ENCODE results near the gene PRKAA1.

The PRKAA1 gene

DNA sequence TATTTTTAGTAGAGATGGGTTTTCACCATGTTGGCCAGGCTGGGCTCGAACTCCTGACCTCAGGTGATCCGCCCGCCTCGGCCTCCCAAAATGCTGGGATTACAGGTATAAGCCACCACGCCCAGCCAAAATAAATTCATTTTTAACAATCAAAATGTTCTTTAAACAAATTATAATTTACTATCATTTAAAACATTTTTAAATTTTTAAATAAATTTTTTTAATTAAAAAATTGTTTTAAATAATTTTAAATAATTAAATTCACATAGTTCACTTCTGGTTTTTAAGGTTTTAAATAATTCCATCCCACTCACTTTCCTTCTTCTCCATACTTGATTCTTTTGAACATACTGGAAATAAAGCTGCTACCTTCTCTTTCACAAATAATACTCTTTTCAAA lies 27.4 kb downstream of the PRKAA1 start:
- TF ChIP-seq, protein P1, sequence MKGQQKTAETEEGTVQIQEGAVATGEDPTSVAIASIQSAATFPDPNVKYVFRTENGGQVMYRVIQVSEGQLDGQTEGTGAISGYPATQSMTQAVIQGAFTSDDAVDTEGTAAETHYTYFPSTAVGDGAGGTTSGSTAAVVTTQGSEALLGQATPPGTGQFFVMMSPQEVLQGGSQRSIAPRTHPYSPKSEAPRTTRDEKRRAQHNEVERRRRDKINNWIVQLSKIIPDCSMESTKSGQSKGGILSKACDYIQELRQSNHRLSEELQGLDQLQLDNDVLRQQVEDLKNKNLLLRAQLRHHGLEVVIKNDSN (IDR thresholded peaks at IDR 0.05): no peak
- TF ChIP-seq REST (IDR thresholded peaks at IDR 0.05; ENCODE audit: low read depth): no peak
- no peak for TF ChIP-seq MAX (IDR thresholded peaks at IDR 0.05)
- no peak for TF ChIP-seq FOXM1 (IDR thresholded peaks at IDR 0.05; ENCODE audit: borderline replicate concordance, low read depth)
- TF ChIP-seq EGR1 (IDR thresholded peaks at IDR 0.05): no peak
- no peak for TF ChIP-seq CEBPB (IDR thresholded peaks at IDR 0.05)
- TF ChIP-seq RAD21 (IDR thresholded peaks at IDR 0.05; ENCODE audit: low read depth): no peak
- TF ChIP-seq CREB1 (IDR thresholded peaks at IDR 0.05; ENCODE audit: low read depth): no peak
- TF ChIP-seq TAF1 (IDR thresholded peaks at IDR 0.05; ENCODE audit: low read depth): no peak
- no peak for TF ChIP-seq EP300 (IDR thresholded peaks at IDR 0.05; ENCODE audit: borderline replicate concordance)
- no peak for TF ChIP-seq ZBTB7A (IDR thresholded peaks at IDR 0.05; ENCODE audit: low read depth)
- no peak for TF ChIP-seq TCF12 (IDR thresholded peaks at IDR 0.05; ENCODE audit: low read depth)
- TF ChIP-seq YY1 (IDR thresholded peaks at IDR 0.05; ENCODE audit: low read depth): no peak
- no peak for TF ChIP-seq TEAD4 (IDR thresholded peaks at IDR 0.05)
- no peak for TF ChIP-seq NFIC (IDR thresholded peaks at IDR 0.05)

DNA sequence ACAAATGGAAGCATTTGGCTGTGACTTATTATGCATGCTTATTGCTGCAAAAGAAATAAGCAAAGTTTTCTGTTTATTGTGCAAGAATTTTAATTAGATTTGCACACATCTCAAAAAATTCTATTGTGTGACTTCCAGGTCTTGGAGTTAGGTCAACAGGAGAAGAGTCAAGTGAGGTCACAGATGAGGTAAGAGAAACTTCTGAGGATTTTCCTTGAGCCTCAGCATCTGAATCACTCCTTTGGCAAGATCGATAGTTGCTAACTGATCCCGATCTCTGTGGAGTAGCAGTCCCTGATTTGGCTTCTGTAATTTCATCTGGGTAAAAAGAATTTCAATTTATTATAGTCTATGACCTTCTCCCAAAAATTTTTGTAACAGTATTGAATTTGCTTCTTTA lies 35.5 kb downstream of the PRKAA1 start:
- TF ChIP-seq YY1 (IDR thresholded peaks at IDR 0.05; ENCODE audit: low read depth) (no peak), ZBTB7A (IDR thresholded peaks at IDR 0.05; ENCODE audit: low read depth) (no peak), RAD21 (IDR thresholded peaks at IDR 0.05; ENCODE audit: low read depth) (no peak), CREB1 (IDR thresholded peaks at IDR 0.05; ENCODE audit: low read depth) (no peak), TCF12 (IDR thresholded peaks at IDR 0.05; ENCODE audit: low read depth) (no peak), REST (IDR thresholded peaks at IDR 0.05; ENCODE audit: low read depth) (no peak), EGR1 (IDR thresholded peaks at IDR 0.05) (no peak), TAF1 (IDR thresholded peaks at IDR 0.05; ENCODE audit: low read depth) (no peak), TEAD4 (IDR thresholded peaks at IDR 0.05) (no peak), EP300 (IDR thresholded peaks at IDR 0.05; ENCODE audit: borderline replicate concordance) (no peak), NFIC (IDR thresholded peaks at IDR 0.05) (no peak), MAX (IDR thresholded peaks at IDR 0.05) (no peak), CEBPB (IDR thresholded peaks at IDR 0.05) (no peak), FOXM1 (IDR thresholded peaks at IDR 0.05; ENCODE audit: borderline replicate concordance, low read depth) (no peak)
- TF ChIP-seq, protein P1 (IDR thresholded peaks at IDR 0.05): no peak

DNA sequence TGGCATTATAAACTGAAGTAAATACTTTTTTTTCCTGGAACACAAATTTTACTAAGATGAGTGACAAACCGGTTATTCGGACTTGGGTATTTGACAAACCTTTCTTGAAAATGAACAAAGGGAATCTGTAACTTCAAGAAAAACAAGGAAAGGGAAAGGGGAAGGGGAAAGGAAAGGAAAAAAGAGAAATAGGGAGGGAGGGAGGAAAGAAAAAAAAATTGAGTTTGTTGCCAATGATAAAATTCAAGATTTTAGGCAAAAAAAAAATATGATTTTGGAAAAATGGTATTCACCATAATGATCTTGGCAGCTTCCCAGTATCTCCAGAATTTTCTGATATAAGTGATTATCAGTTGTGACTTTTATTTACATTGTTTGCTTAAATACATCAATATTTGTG lies 40.8 kb downstream of the PRKAA1 start:
- TF ChIP-seq CEBPB (IDR thresholded peaks at IDR 0.05) (no peak), MAX (IDR thresholded peaks at IDR 0.05) (no peak), CREB1 (IDR thresholded peaks at IDR 0.05; ENCODE audit: low read depth) (no peak), REST (IDR thresholded peaks at IDR 0.05; ENCODE audit: low read depth) (no peak), RAD21 (IDR thresholded peaks at IDR 0.05; ENCODE audit: low read depth) (no peak), EGR1 (IDR thresholded peaks at IDR 0.05) (no peak), ZBTB7A (IDR thresholded peaks at IDR 0.05; ENCODE audit: low read depth) (no peak)

- TF ChIP-seq NFIC (IDR thresholded peaks at IDR 0.05) (no peak; the same call in 1 of the 2 replicates), CREB1 (IDR thresholded peaks at IDR 0.05; ENCODE audit: low read depth) (no peak; the same call in 1 of the 2 replicates), FOXM1 (IDR thresholded peaks at IDR 0.05; ENCODE audit: borderline replicate concordance, low read depth) (no peak), TAF1 (IDR thresholded peaks at IDR 0.05; ENCODE audit: low read depth) (no peak), CEBPB (IDR thresholded peaks at IDR 0.05) (no peak), TCF12 (IDR thresholded peaks at IDR 0.05; ENCODE audit: low read depth) (no peak; the same call in 1 of the 2 replicates), REST (IDR thresholded peaks at IDR 0.05; ENCODE audit: low read depth) (no peak), TEAD4 (IDR thresholded peaks at IDR 0.05) (peak; percentile 74), RAD21 (IDR thresholded peaks at IDR 0.05; ENCODE audit: low read depth) (peak; percentile 24; the same call in 1 of the 2 replicates), ZBTB7A (IDR thresholded peaks at IDR 0.05; ENCODE audit: low read depth) (no peak), EGR1 (IDR thresholded peaks at IDR 0.05) (peak; percentile 77), YY1 (IDR thresholded peaks at IDR 0.05; ENCODE audit: low read depth) (peak; percentile 75), EP300 (IDR thresholded peaks at IDR 0.05; ENCODE audit: borderline replicate concordance) (no peak), MAX (IDR thresholded peaks at IDR 0.05) (peak; percentile 98)
- TF ChIP-seq, protein P1 (IDR thresholded peaks at IDR 0.05): peak; percentile 65
Observed at GRCh38 chr5:40755407-40756365, 42.5 kb downstream of the PRKAA1 start, which contains the start of gene TTC33. TTC33 (minus strand) TSS chr5:40755961; CDS start chr5:40747018, 8,943 bp downstream.

Data from Ishikawa (cell line).